Measurements from ENCODE around the gene SUPT5H.
A peak's percentile ranks its signal among the peaks of the same experiment; 100 is the strongest.

DNA sequence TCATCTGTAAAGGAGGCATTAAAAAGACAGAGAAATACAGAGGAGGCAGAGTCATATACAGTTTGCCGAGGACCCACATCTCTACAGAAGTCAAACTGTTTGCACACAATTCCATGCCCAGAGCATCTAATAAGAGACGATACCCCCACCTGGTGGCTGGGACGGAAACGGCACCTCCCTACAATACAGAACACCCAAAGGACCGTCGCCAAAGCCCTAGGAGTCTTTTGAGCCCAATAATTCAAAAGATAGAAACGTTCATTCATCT is 33.6 kb upstream of the SUPT5H start:
- TF ChIP-seq, protein P1, sequence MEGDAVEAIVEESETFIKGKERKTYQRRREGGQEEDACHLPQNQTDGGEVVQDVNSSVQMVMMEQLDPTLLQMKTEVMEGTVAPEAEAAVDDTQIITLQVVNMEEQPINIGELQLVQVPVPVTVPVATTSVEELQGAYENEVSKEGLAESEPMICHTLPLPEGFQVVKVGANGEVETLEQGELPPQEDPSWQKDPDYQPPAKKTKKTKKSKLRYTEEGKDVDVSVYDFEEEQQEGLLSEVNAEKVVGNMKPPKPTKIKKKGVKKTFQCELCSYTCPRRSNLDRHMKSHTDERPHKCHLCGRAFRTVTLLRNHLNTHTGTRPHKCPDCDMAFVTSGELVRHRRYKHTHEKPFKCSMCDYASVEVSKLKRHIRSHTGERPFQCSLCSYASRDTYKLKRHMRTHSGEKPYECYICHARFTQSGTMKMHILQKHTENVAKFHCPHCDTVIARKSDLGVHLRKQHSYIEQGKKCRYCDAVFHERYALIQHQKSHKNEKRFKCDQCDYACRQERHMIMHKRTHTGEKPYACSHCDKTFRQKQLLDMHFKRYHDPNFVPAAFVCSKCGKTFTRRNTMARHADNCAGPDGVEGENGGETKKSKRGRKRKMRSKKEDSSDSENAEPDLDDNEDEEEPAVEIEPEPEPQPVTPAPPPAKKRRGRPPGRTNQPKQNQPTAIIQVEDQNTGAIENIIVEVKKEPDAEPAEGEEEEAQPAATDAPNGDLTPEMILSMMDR (IDR thresholded peaks at IDR 0.05) = peak; percentile 98
- TF ChIP-seq EZH2phosphoT487 (IDR thresholded peaks at IDR 0.05) = no peak

All from neural progenitor cell (in vitro differentiated cells).